Activated CD4-positive, alpha-beta T cell treated with anti-CD3 and anti-CD28 coated beads for 36 hours (primary cell): ENCODE measurements around the gene CALR3. TPM values are rescaled to one million over a fixed set of nuclear protein-coding genes. Genes with fewer than 3 reads are reported as not detected.
"Not testable (repeated sequence)": the region's sequence is repeated elsewhere in the genome, so short reads cannot be mapped to it uniquely, and the experiment has no call there.

Experiments
- ATAC-seq: fragments of 200-7000 bp; cut with Tn5 transposase; one replicate; pipeline ENCODE4 v1.10.0; 2021; ENCODE audit warnings: mild to moderate bottlenecking, moderate library complexity
- CTCF ChIA-PET: fragments of 350-600 bp; sonication (Branson Sonifier 250); formaldehyde crosslinking; loops from one replicate; lab custom pipeline; 2021; ENCODE audit warnings: antibody characterized with exemption; lab: Charles Lee
- POLR2A ChIA-PET: fragments of 350-600 bp; sonication (Branson Sonifier 250); formaldehyde crosslinking; loops from one replicate; lab custom pipeline; 2021; ENCODE audit warnings: antibody characterized with exemption, inconsistent platforms; lab: Charles Lee
- DNase-seq: peaks from one replicate; pipeline ENCODE4 v3.0.0-alpha.2; 2020
- H3K27ac Mint-ChIP-seq: one replicate; pipeline ENCODE4 v1.8.0; 2021; ENCODE audit warnings: mixed read lengths
- H3K27me3 Mint-ChIP-seq: one replicate; pipeline ENCODE4 v1.8.0; 2021; ENCODE audit warnings: mixed read lengths
- H3K36me3 Mint-ChIP-seq: one replicate; pipeline ENCODE4 v1.8.0; 2021; ENCODE audit warnings: low read depth, mixed read lengths
- H3K4me1 Mint-ChIP-seq: one replicate; pipeline ENCODE4 v1.8.0; 2021; ENCODE audit warnings: mixed read lengths
- H3K4me3 Mint-ChIP-seq: one replicate; pipeline ENCODE4 v1.8.0; 2021; ENCODE audit warnings: mild to moderate bottlenecking, moderate library complexity, mixed read lengths
- H3K9me3 Mint-ChIP-seq: one replicate; pipeline ENCODE4 v1.8.0; 2021; ENCODE audit warnings: low read depth, mixed read lengths
- intact Hi-C, 2 experiments: fragments of 100-400 bp; cut with DNase I in 1 of 2; cut with micrococcal nuclease in 1 of 2; formaldehyde crosslinking; loops; one replicate each; pipeline versions ENCODE4 v1.14.2 to v1.15.1; 2022 to 2024; cut with DNase I, micrococcal nuclease
- total RNA-seq, 2 experiments: library from RNA; stranded (reverse); gene quantifications; one replicate each; pipeline ENCODE4 v1.2.3, GENCODE V29; 2021

Gene CALR3
- total RNA-seq, 2 experiments from 2014 or later, result not detected

GRCh38 chr19:16482745-16483144, 13.2 kb downstream of the CALR3 start:
- intact Hi-C loops, result no loop called here
- Mint-ChIP-seq H3K9me3 (no peaks in the 10 kb centered on the region), H3K36me3 (no peaks in the 10 kb centered on the region), H3K4me1 (no peaks in the 10 kb centered on the region), H3K27ac (no peak overlapping the region), H3K27me3 (no peaks in the 10 kb centered on the region), H3K4me3 (no peak overlapping the region)
- ATAC-seq (no peak), DNase-seq (no peak)
- ChIA-PET CTCF (no interaction called here), POLR2A (no interaction called here)

DNA sequence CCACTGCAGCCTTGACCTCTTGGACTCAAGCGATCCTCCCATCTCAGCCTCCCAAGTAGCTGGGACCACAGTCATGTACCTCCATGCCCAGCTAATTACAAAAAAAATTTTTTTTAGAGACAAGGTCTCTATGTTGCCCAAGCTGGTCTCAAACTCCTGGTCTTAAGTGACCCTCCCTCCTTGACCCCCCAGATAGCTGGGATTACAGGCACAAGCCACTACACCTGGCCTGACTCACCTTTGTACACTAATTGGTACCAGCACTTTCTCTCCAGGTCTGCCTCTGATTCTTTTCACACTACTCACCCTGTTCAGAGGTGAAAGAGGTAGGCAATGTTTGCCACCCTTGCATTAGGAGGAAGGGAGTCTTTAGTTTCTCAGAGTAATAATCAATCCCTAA, 18.7 kb downstream of the CALR3 start:
- CTCF ChIA-PET, result interaction anchor here (0.6 kb wide), 1 partner anchor 95 kb away, joined by 3 read pairs; no protein-coding TSS in a partner anchor
- DNase-seq (no peak), ATAC-seq (no peak)
- Mint-ChIP-seq H3K4me1 (no peaks in the 10 kb centered on the region), H3K27me3 (peaks cover 2% of the 10 kb centered on the region), H3K4me3 (no peak overlapping the region), H3K9me3 (no peaks in the 10 kb centered on the region), H3K27ac (no peak overlapping the region), H3K36me3 (no peaks in the 10 kb centered on the region)
- POLR2A ChIA-PET, result no interaction called here
- intact Hi-C loops, result loop anchor here in 1 of 2 experiments (10.0 kb wide), 1 partner anchor 787 kb away; the partner anchor contains the start of genes BABAM1 and USHBP1

GRCh38 chr19:16476401-16476800, 19.6 kb downstream of the CALR3 start:
- peaks cover 2% of the 10 kb centered on the region for H3K27me3 Mint-ChIP-seq
- no peaks in the 10 kb centered on the region for H3K4me1 Mint-ChIP-seq
- ChIA-PET POLR2A (no interaction called here), CTCF (interaction anchor here (0.7 kb wide), 1 partner anchor 8 kb away, joined by 3 read pairs; no protein-coding TSS in a partner anchor)
- no peaks in the 10 kb centered on the region for H3K9me3 Mint-ChIP-seq
- ATAC-seq (no peak), DNase-seq (no peak)
- no peaks in the 10 kb centered on the region for H3K36me3 Mint-ChIP-seq
- no peak overlapping the region for H3K4me3 Mint-ChIP-seq
- H3K27ac Mint-ChIP-seq, result no peak overlapping the region
- intact Hi-C loops, result loop anchor here in 1 of 2 experiments (10.0 kb wide), 1 partner anchor 788 kb away; the partner anchor contains the start of genes BABAM1 and USHBP1

DNA sequence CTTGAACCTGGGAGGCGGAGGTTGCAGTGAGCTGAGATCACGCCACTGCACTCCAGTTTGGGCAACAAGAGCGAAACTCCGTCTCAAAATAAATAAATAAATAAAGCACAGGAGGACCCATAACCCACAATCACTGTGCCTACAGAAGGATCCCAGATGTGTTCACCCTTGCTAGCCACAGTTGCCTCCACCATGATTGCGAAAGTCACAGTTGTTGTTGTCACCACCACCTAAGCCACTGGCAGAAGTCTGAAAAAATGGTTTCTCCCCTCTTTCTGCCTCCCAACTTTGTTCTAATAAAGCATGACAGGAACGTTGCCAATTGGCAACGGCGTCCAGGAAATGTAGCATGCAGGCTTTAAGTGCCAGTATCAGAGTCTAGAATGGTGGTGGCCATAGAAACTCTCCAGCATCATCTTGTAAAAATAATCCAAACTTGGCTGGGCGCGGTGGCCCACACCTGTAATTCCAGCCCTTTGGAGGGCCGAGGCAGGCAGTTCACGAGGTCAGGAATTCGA, 22.0 kb downstream of the CALR3 start:
- no peaks in the 10 kb centered on the region for H3K9me3 Mint-ChIP-seq
- H3K4me1 Mint-ChIP-seq, result peaks cover 20% of the 10 kb centered on the region
- intact Hi-C loops, result loop anchor here in 1 of 2 experiments (5.0 to 10.0 kb wide), 2 partner anchors 753 to 791 kb away; partner anchors contain the start of genes BABAM1, OCEL1 and USHBP1
- no peak overlapping the region for H3K27ac Mint-ChIP-seq
- ATAC-seq (no peak), DNase-seq (no peak)
- CTCF ChIA-PET, result no interaction called here
- H3K36me3 Mint-ChIP-seq, result no peaks in the 10 kb centered on the region
- peaks cover 2% of the 10 kb centered on the region for H3K27me3 Mint-ChIP-seq
- H3K4me3 Mint-ChIP-seq, result no peak overlapping the region
- POLR2A ChIA-PET, result no interaction called here

DNA sequence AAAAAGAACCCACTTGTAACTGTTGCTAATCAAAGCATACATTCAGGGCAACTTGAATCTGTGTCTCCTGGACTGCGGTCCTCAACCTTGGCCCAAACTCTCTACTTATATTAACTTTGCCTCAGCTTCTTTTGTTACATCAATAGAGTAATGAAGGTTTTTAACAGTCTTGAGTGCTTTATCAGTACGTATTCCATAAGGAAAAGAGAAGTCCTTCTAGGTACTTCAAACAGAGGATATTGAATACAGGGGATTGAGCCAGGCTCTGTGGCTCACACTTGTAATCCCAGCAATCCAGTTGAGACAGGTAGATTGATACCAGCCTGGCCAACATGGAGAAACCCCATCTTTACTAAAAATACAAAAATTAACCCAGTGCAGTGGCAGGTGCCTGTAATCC, 23.0 kb downstream of the CALR3 start:
- H3K9me3 Mint-ChIP-seq, result no peaks in the 10 kb centered on the region
- intact Hi-C loops, result loop anchor here in 1 of 2 experiments (1.0 to 10.0 kb wide), 8 partner anchors 23 to 792 kb away; partner anchors contain the start of genes BABAM1, C19orf44, CALR3 and CHERP
- H3K27me3 Mint-ChIP-seq, result peaks cover 2% of the 10 kb centered on the region
- H3K27ac Mint-ChIP-seq, result no peak overlapping the region
- ChIA-PET CTCF (interaction anchor here (0.6 kb wide), 1 partner anchor 32 kb away, joined by 3 read pairs; no protein-coding TSS in a partner anchor), POLR2A (interaction anchor here (1.6 kb wide), 1 partner anchor 17 kb away, joined by 4 read pairs; no protein-coding TSS in a partner anchor)
- ATAC-seq (no peak), DNase-seq (no peak)
- H3K4me3 Mint-ChIP-seq, result no peak overlapping the region
- no peaks in the 10 kb centered on the region for H3K36me3 Mint-ChIP-seq
- H3K4me1 Mint-ChIP-seq, result peaks cover 27% of the 10 kb centered on the region

GRCh38 chr19:16472559-16472899, 23.4 kb downstream of the CALR3 start:
- ChIA-PET POLR2A (interaction anchor here (1.6 kb wide), 1 partner anchor 17 kb away, joined by 4 read pairs; no protein-coding TSS in a partner anchor), CTCF (interaction anchor here (0.6 kb wide), 1 partner anchor 31 kb away, joined by 3 read pairs; no protein-coding TSS in a partner anchor)
- H3K9me3 Mint-ChIP-seq, H3K27me3 Mint-ChIP-seq, H3K27ac Mint-ChIP-seq, H3K36me3 Mint-ChIP-seq, DNase-seq, ATAC-seq: not testable (repeated sequence)
- peaks cover 29% of the 10 kb centered on the region for H3K4me1 Mint-ChIP-seq
- intact Hi-C loops, result loop anchor here in 1 of 2 experiments (1.0 to 10.0 kb wide), 8 partner anchors 24 to 792 kb away; partner anchors contain the start of genes BABAM1, C19orf44, CALR3 and CHERP
- peak overlapping the region; percentile 71 for H3K4me3 Mint-ChIP-seq

- Mint-ChIP-seq H3K9me3 (no peaks in the 10 kb centered on the region), H3K27ac (peak overlapping the region; percentile 72), H3K36me3 (no peaks in the 10 kb centered on the region), H3K4me3 (peak overlapping the region; percentile 85), H3K4me1 (peaks cover 37% of the 10 kb centered on the region), H3K27me3 (peaks cover 2% of the 10 kb centered on the region)
- CTCF ChIA-PET, result interaction anchor here (0.8 to 1.0 kb wide), 2 partner anchors 88 to 596 kb away, joined by 3 to 4 read pairs; no protein-coding TSS in a partner anchor
- intact Hi-C loops, result loop anchor here (1.0 to 10.0 kb wide), 5 partner anchors 25 to 794 kb away; partner anchors contain the start of genes BABAM1 (in 1 of the 2), C19orf44 (in 1 of the 2), CALR3 (in 1 of the 2) and HAUS8 (in 1 of the 2)
- ATAC-seq, result peak; percentile 20
- peak; percentile 60 for DNase-seq
- POLR2A ChIA-PET, result interaction anchor here (0.6 to 1.6 kb wide), 2 partner anchors 12 to 16 kb away, joined by 3 to 4 read pairs; no protein-coding TSS in a partner anchor
These were observed 24.8 kb downstream of the CALR3 start for GRCh38 chr19:16470911-16471811.

- intact Hi-C loops, result loop anchor here in 1 of 2 experiments (5.0 to 10.0 kb wide), 2 partner anchors 757 to 794 kb away; partner anchors contain the start of genes BABAM1, OCEL1 and USHBP1
- CTCF ChIA-PET, result interaction anchor here (0.7 to 1.0 kb wide), 3 partner anchors 36 to 597 kb away, joined by 3 to 4 read pairs (median 3); no protein-coding TSS in a partner anchor
These were observed 25.4 kb downstream of the CALR3 start for GRCh38 chr19:16470541-16470910.

GRCh38 chr19:16467581-16467980, 28.4 kb downstream of the CALR3 start:
- DNase-seq (no peak), ATAC-seq (no peak)
- H3K27ac Mint-ChIP-seq, result no peak overlapping the region
- H3K36me3 Mint-ChIP-seq, result no peaks in the 10 kb centered on the region
- POLR2A ChIA-PET, result no interaction called here
- H3K4me1 Mint-ChIP-seq, result peaks cover 51% of the 10 kb centered on the region
- H3K27me3 Mint-ChIP-seq, result no peaks in the 10 kb centered on the region
- H3K4me3 Mint-ChIP-seq, result no peak overlapping the region
- intact Hi-C loops, result no loop called here
- H3K9me3 Mint-ChIP-seq, result no peaks in the 10 kb centered on the region
- CTCF ChIA-PET, result interaction anchor here (1.0 kb wide), 1 partner anchor 25 kb away, joined by 3 read pairs; no protein-coding TSS in a partner anchor

More at GRCh38 chr19:16470541-16470910, 25.4 kb downstream of the CALR3 start:
- Mint-ChIP-seq H3K27me3 (peaks cover 2% of the 10 kb centered on the region), H3K27ac (no peak overlapping the region), H3K4me1 (peaks cover 38% of the 10 kb centered on the region), H3K9me3 (no peaks in the 10 kb centered on the region), H3K4me3 (peak overlapping the region; percentile 85), H3K36me3 (no peaks in the 10 kb centered on the region)
- POLR2A ChIA-PET, result interaction anchor here (0.6 kb wide), 1 partner anchor 11 kb away, joined by 3 read pairs; no protein-coding TSS in a partner anchor
- DNase-seq (no peak), ATAC-seq (no peak)

- peaks cover 51% of the 10 kb centered on the region for H3K4me1 Mint-ChIP-seq
- H3K4me3 Mint-ChIP-seq, DNase-seq, H3K36me3 Mint-ChIP-seq, intact Hi-C loops, POLR2A ChIA-PET, H3K27me3 Mint-ChIP-seq, H3K9me3 Mint-ChIP-seq, ATAC-seq, CTCF ChIA-PET, H3K27ac Mint-ChIP-seq: not testable (repeated sequence)
These were observed 29.1 kb downstream of the CALR3 start for GRCh38 chr19:16466802-16467427.
